HUES64 (cell line): Measurements from ENCODE around the gene KLK15. TPM values are rescaled to one million over a fixed set of nuclear protein-coding genes. Genes with fewer than 3 reads are reported as not detected.

Experiments
- H3K27ac ChIP-seq: 2 replicates; pipeline ENCODE4 v1.7.0; 2013; ENCODE audit warnings: low read depth, low read length, inconsistent platforms
- H3K27me3 ChIP-seq: 2 replicates; pipeline ENCODE4 v1.6.1; 2013; ENCODE audit warnings: mild to moderate bottlenecking, low read length; ENCODE audit not compliant: insufficient read depth
- H3K36me3 ChIP-seq: 2 replicates; pipeline ENCODE4 v1.6.1; 2013; ENCODE audit warnings: mild to moderate bottlenecking, low read length; ENCODE audit not compliant: insufficient read depth
- H3K4me1 ChIP-seq: 2 replicates; pipeline ENCODE4 v1.6.1; 2013; ENCODE audit warnings: mild to moderate bottlenecking, low read length, moderate library complexity; ENCODE audit not compliant: insufficient read depth
- H3K4me3 ChIP-seq: 2 replicates; pipeline ENCODE4 v1.5.1; 2013; ENCODE audit warnings: mild to moderate bottlenecking, low read length, moderate library complexity
- H3K9ac ChIP-seq: 2 replicates; pipeline ENCODE4 v1.6.1; 2013; ENCODE audit warnings: mild to moderate bottlenecking, low read depth, low read length
- H3K9me3 ChIP-seq: 2 replicates; pipeline ENCODE4 v1.6.1; 2013; ENCODE audit warnings: low read depth, low read length; ENCODE audit not compliant: insufficient read depth
- WGBS: fragments of 150-250, 120-280 bp; methylation state at CpG from one replicate; pipeline ENCODE4 v1.1.7; 2013; ENCODE audit warnings: missing lambda C conversion rate; 5-methylcytosine and 5-hydroxymethylcytosine counted together
- polyA plus RNA-seq, 2 experiments: library from polyadenylated mRNA; stranded (reverse); fragments of 50-300 nt; gene quantifications; one replicate each; pipeline ENCODE4 v1.2.3, GENCODE V29; 2013

KLK15 gene, protein sequence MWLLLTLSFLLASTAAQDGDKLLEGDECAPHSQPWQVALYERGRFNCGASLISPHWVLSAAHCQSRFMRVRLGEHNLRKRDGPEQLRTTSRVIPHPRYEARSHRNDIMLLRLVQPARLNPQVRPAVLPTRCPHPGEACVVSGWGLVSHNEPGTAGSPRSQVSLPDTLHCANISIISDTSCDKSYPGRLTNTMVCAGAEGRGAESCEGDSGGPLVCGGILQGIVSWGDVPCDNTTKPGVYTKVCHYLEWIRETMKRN
- not detected for polyA plus RNA-seq (2013, experiment 1 of 2)
- polyA plus RNA-seq (2013, experiment 2 of 2) = not detected

DNA sequence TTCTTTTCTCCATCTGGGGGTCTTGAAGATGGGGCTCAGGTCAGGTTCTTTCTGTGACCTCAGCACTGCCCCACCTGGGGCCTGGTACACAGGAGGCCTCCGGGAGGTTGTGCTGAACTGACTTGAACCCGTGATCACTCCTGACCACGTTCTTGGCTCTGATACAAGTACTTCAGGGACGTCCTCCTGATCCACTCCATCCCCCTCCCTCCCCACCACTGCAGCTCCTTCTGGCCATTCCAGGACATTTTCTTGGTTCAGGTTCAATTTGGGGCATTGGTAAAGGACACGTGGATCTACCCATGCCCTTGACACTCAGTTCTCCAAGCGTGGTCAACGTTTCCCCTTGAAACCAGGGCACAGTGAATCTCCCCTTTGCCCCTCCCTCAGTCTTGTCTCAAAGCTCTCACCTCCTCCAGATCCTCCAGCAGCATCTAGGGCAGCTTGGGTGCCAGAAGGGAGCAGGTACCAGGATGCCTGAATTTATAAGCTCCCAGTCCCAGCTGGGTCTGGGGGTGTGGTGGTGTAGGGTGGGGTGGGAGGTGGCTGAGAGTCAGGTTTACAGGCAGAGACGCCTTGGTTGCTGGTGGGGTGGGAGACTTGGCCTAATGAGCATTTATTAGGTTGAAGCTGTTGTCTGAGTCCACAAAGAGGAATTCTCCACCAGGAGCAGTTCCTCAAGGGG, at the start of gene KLK15:
Gene KLK15 (minus strand): TSS at position 458 of the 685 bp plus-strand sequence. CDS start 2,082 bp downstream, outside the sequence.
- 75% methylated on average over 8 of the region's 8 CpGs for WGBS
- Histone ChIP-seq H3K27me3 (peaks cover 35% of the 10 kb centered on the region), H3K36me3 (no peaks in the 10 kb centered on the region), H3K27ac (no peak within 1 kb of the TSS), H3K9me3 (no peaks in the 10 kb centered on the region), H3K4me3 (no peak within 1 kb of the TSS), H3K4me1 (no peaks in the 10 kb centered on the region), H3K9ac (no peak within 1 kb of the TSS)

DNA sequence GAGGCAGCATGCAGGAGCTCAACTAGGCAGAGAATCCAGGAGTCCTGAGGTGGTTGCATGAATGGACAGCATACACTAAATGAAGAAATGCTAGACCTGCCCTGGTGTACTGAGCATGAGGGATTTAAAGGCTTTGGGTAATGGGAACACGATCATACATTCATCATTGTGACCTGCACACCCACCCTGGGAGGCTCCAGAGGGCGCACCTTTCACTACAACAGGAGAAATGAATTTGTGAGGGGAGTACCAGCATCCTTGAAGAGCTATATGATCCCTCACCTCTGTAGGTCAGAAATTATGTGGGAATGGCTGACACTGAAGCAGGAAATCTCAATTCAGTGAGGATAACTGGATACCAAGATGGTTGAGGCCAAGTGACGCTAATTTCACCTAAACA, 48.8 kb upstream of the KLK15 start:
- WGBS = 53% methylated on average over 3 of the region's 3 CpGs
- no peaks in the 10 kb centered on the region for H3K4me1 ChIP-seq
- H3K9ac ChIP-seq = no peak overlapping the region
- H3K4me3 ChIP-seq = no peak overlapping the region
- H3K27ac ChIP-seq = no peak overlapping the region
- H3K9me3 ChIP-seq = peaks cover 13% of the 10 kb centered on the region; the same call in 1 of the 2 replicates
- H3K36me3 ChIP-seq = no peaks in the 10 kb centered on the region
- H3K27me3 ChIP-seq = 0 out of 2 replicates have a peak, but pooled peaks cover 3% of the 10 kb centered on the region

DNA sequence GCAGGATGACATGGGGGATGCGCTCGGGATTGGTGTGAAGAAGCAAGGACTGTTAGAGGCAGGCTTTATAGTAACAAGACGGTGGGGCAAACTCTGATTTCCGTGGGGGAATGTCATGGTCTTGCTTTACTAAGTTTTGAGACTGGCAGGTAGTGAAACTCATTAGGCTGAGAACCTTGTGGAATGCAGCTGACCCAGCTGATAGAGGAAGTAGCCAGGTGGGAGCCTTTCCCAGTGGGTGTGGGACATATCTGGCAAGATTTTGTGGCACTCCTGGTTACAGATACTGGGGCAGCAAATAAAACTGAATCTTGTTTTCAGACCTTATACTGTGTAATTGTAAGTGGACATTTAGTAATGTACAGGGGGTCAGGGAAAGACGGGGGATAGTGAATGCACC, 46.9 kb upstream of the KLK15 start:
- Histone ChIP-seq H3K36me3 (no peaks in the 10 kb centered on the region), H3K9me3 (0 out of 2 replicates have a peak, but pooled peaks cover 5% of the 10 kb centered on the region), H3K27me3 (0 out of 2 replicates have a peak, but pooled peaks cover 2% of the 10 kb centered on the region), H3K4me1 (no peaks in the 10 kb centered on the region), H3K4me3 (no peak overlapping the region), H3K27ac (no peak overlapping the region), H3K9ac (no peak overlapping the region)
- 77% methylated on average over 5 of the region's 5 CpGs for WGBS

DNA sequence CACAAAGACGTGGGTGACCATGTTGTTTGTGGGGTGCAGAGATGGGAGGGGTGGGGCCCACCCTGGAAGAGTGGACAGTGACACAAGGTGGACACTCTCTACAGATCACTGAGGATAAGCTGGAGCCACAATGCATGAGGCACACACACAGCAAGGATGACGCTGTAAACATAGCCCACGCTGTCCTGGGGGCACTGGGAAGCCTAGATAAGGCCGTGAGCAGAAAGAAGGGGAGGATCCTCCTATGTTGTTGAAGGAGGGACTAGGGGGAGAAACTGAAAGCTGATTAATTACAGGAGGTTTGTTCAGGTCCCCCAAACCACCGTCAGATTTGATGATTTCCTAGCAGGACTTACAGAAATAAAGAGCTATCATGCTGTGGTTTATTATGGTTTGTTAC, 45.5 kb upstream of the KLK15 start:
- Histone ChIP-seq H3K27me3 (no peaks in the 10 kb centered on the region; the same call in 1 of the 2 replicates), H3K27ac (no peak overlapping the region)

DNA sequence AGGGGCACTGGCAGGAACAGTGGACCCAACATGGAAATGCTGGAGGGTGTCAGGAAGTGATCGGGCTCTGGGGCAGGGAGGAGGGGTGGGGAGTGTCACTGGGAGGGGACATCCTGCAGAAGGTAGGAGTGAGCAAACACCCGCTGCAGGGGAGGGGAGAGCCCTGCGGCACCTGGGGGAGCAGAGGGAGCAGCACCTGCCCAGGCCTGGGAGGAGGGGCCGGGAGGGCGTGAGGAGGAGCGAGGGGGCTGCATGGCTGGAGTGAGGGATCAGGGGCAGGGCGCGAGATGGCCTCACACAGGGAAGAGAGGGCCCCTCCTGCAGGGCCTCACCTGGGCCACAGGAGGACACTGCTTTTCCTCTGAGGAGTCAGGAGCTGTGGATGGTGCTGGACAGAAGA, 44.0 kb upstream of the KLK15 start:
- 59% methylated on average over 8 of the region's 8 CpGs for WGBS
- H3K27ac ChIP-seq = no peak overlapping the region
- no peaks in the 10 kb centered on the region; the same call in 1 of the 2 replicates for H3K27me3 ChIP-seq
- H3K4me1 ChIP-seq = no peaks in the 10 kb centered on the region
- H3K9me3 ChIP-seq = 0 out of 2 replicates have a peak, but pooled peaks cover 3% of the 10 kb centered on the region
- H3K4me3 ChIP-seq = no peak overlapping the region
- H3K9ac ChIP-seq = no peak overlapping the region
- H3K36me3 ChIP-seq = no peaks in the 10 kb centered on the region

More for the DNA sequence above, 45.5 kb upstream of the KLK15 start:
- H3K36me3 ChIP-seq = no peaks in the 10 kb centered on the region
- WGBS = 75% methylated on average over 5 of the region's 5 CpGs
- H3K9me3 ChIP-seq = 0 out of 2 replicates have a peak, but pooled peaks cover 3% of the 10 kb centered on the region
- H3K9ac ChIP-seq = no peak overlapping the region
- H3K4me3 ChIP-seq = no peak overlapping the region
- no peaks in the 10 kb centered on the region for H3K4me1 ChIP-seq

DNA sequence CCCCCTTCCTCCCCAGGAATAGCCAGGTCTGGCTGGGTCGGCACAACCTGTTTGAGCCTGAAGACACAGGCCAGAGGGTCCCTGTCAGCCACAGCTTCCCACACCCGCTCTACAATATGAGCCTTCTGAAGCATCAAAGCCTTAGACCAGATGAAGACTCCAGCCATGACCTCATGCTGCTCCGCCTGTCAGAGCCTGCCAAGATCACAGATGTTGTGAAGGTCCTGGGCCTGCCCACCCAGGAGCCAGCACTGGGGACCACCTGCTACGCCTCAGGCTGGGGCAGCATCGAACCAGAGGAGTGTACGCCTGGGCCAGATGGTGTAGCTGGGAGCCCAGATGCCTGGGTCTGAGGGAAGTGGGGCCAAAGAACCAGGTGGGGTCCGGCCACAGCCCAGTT, 43.1 kb upstream of the KLK15 start:
- WGBS = 87% methylated on average over 7 of the region's 7 CpGs
- no peaks in the 10 kb centered on the region; the same call in 1 of the 2 replicates for H3K27me3 ChIP-seq
- H3K4me3 ChIP-seq = no peak overlapping the region
- no peaks in the 10 kb centered on the region for H3K36me3 ChIP-seq
- no peak overlapping the region for H3K9ac ChIP-seq
- H3K4me1 ChIP-seq = no peaks in the 10 kb centered on the region
- no peaks in the 10 kb centered on the region for H3K9me3 ChIP-seq
- H3K27ac ChIP-seq = no peak overlapping the region

DNA sequence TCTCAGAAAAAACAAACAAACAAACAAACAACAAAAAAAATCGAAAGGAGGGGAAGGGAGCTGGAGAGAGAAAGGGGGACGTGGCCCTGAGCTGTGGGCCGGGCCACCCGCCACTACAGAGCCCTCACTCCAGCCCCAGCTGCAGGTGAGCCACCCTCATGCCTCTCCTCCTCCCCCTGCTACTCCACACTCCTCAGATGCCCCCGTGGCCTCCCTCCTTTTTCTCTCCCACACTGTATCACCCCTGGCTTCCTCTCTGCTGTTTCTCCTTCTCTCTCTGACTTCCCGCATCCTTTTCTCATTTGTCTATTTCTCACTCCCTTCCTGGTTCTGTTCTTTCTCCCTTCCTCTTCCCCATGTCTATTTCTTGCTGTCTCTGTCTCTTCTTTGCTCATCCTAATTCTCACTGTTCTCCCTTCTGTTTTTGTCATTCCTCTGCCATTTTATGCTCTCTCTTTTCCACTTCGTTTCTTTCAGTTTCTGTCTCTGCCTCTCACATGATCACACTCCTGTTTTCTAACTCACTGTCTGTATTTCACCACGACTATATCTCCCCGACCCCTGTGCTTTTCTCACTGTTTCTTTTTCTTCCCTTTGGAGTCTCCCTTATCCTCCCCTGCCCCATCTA, 42.5 kb upstream of the KLK15 start:
- Histone ChIP-seq H3K36me3 (no peaks in the 10 kb centered on the region), H3K27ac (no peak overlapping the region), H3K4me3 (no peak overlapping the region), H3K27me3 (no peaks in the 10 kb centered on the region; the same call in 1 of the 2 replicates), H3K9me3 (0 out of 2 replicates have a peak, but pooled peaks cover under 1% of the 10 kb centered on the region), H3K4me1 (no peaks in the 10 kb centered on the region), H3K9ac (no peak overlapping the region)
- 68% methylated on average over 7 of the region's 9 CpGs for whole genome bisulfite sequencing

DNA sequence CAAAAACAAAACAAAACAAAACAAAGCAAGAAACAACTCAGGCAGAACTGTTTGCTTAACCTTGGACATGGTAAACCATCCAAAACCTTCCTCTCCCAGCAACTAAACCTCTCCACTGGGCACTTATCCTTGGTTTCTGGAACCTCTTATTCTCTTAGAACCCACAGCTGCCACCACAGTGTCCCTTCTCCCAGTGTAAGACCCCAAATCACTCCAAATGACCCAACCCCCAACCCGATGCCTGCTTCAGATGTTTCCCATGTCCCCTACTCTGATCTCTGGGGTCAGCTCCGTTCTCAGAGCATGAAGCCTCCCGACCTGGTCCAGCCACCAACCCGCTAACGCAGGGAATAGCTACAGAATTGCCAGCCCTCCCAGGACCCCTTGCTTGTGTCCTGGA, 40.8 kb upstream of the KLK15 start:
- Histone ChIP-seq H3K9ac (no peak overlapping the region), H3K27me3 (peaks cover 2% of the 10 kb centered on the region; the same call in 1 of the 2 replicates), H3K27ac (no peak overlapping the region), H3K4me1 (no peaks in the 10 kb centered on the region), H3K4me3 (no peak overlapping the region), H3K9me3 (0 out of 2 replicates have a peak, but pooled peaks cover 4% of the 10 kb centered on the region), H3K36me3 (no peaks in the 10 kb centered on the region)
- WGBS = 77% methylated on average over 5 of the region's 5 CpGs

DNA sequence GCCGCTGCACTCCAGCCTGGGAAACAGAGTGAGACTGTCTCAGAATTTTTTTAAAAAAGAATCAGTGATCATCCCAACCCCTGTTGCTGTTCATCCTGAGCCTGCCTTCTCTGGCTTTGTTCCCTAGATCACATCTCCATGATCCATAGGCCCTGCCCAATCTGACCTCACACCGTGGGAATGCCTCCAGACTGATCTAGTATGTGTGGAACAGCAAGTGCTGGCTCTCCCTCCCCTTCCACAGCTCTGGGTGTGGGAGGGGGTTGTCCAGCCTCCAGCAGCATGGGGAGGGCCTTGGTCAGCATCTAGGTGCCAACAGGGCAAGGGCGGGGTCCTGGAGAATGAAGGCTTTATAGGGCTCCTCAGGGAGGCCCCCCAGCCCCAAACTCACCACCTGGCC, 39.7 kb upstream of the KLK15 start, which contains the start of gene KLK2:
Gene KLK2 (plus strand): TSS at position 384 of the 400 bp plus-strand sequence. CDS start 35 bp downstream, outside the sequence.
- no peak within 1 kb of the TSS for H3K9ac ChIP-seq
- no peak within 1 kb of the TSS for H3K4me3 ChIP-seq
- 75% methylated on average over 2 of the region's 3 CpGs for WGBS
- no peak within 1 kb of the TSS for H3K27ac ChIP-seq
- peaks cover 2% of the 10 kb centered on the region; the same call in 1 of the 2 replicates for H3K27me3 ChIP-seq
- H3K9me3 ChIP-seq = 0 out of 2 replicates have a peak, but pooled peaks cover 4% of the 10 kb centered on the region
- no peaks in the 10 kb centered on the region for H3K4me1 ChIP-seq
- no peaks in the 10 kb centered on the region for H3K36me3 ChIP-seq

DNA sequence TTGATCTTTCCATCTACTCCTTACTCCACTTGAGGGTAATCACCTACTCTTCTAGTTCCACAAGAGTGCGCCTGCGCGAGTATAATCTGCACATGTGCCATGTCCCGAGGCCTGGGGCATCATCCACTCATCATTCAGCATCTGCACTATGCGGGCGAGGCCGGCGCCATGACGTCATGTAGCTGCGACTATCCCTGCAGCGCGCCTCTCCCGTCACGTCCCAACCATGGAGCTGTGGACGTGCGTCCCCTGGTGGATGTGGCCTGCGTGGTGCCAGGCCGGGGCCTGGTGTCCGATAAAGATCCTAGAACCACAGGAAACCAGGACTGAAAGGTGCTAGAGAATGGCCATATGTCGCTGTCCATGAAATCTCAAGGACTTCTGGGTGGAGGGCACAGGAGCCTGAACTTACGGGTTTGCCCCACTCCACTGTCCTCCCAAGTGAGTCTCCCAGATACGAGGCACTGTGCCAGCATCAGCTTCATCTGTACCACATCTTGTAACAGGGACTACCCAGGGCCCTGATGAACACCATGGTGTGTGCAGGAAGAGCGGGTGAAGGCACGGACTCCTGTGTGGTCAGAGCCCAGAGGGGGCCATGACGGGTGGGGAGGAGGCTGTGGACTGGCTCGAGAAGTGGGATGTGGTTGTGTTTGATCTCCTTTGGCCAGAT, 37.2 kb upstream of the KLK15 start:
- Histone ChIP-seq H3K27me3 (peaks cover 2% of the 10 kb centered on the region; the same call in 1 of the 2 replicates), H3K4me3 (no peak overlapping the region), H3K36me3 (no peaks in the 10 kb centered on the region), H3K4me1 (no peaks in the 10 kb centered on the region), H3K9ac (no peak overlapping the region), H3K27ac (no peak overlapping the region), H3K9me3 (0 out of 2 replicates have a peak, but pooled peaks cover 9% of the 10 kb centered on the region)
- 84% methylated on average over 26 of the region's 26 CpGs for WGBS
